IMR-90 (cell line): ENCODE results near the gene DNAH17. TPM values are rescaled to one million over a fixed set of nuclear protein-coding genes. Genes with fewer than 3 reads are reported as not detected.

Experiments
- ATAC-seq: fragments of 200-7000 bp; cut with Tn5 transposase; 2 replicates; pipeline ENCODE4 v1.9.1; 2020; ENCODE audit warnings: low read depth, mild to moderate bottlenecking, moderate library complexity
- BruUV-seq: library from RNA; stranded (reverse); fragments of 400-500 nt; replicated peaks from 2 replicates; lab custom pipeline; 2021; lab: Mats Ljungman, UMichigan
- CTCF ChIA-PET: fragments of 300-600 bp; formaldehyde crosslinking; extraction: SDS; loops from one replicate; lab custom pipeline; 2021; ENCODE audit warnings: antibody characterized with exemption; lab: Yijun Ruan, JAX
- POLR2A ChIA-PET: fragments of 300-600 bp; sonication (Branson Sonifier 250); formaldehyde crosslinking; loops from one replicate; lab custom pipeline; 2022; ENCODE audit warnings: antibody characterized with exemption; ENCODE audit not compliant: unreplicated experiment; lab: Charles Lee
- DNase-seq: peaks from one replicate; pipeline ENCODE4 v3.0.0; 2013
- H2AFZ ChIP-seq: replicated peaks from 2 replicates; pipeline ENCODE3; 2013; ENCODE audit warnings: low read length, mild to moderate bottlenecking; ENCODE audit not compliant: poor library complexity
- H2AK5ac ChIP-seq: 2 replicates; pipeline ENCODE4 v1.6.1; 2013; ENCODE audit warnings: low read depth, low read length, inconsistent platforms
- H2AK9ac ChIP-seq: replicated peaks from 2 replicates; pipeline ENCODE3; 2013; ENCODE audit warnings: mild to moderate bottlenecking, low read depth, low read length, moderate library complexity; ENCODE audit not compliant: poor library complexity
- H2BK120ac ChIP-seq: 2 replicates; pipeline ENCODE4 v1.6.1; 2013; ENCODE audit warnings: low read depth, low read length, inconsistent platforms
- H2BK15ac ChIP-seq: 3 replicates; pipeline ENCODE4 v1.6.1; 2013; ENCODE audit warnings: low read depth, low read length, inconsistent platforms
- H2BK20ac ChIP-seq: 2 replicates; pipeline ENCODE4 v1.6.1; 2013; ENCODE audit warnings: low read depth, mild to moderate bottlenecking, inconsistent platforms, low read length, moderate library complexity
- H2BK5ac ChIP-seq: 2 replicates; pipeline ENCODE4 v1.6.1; 2013; ENCODE audit warnings: mild to moderate bottlenecking, low read depth, low read length, inconsistent platforms; ENCODE audit not compliant: poor library complexity, severe bottlenecking
- H3K14ac ChIP-seq: replicated peaks from 2 replicates; pipeline ENCODE4 v1.6.1; 2013; ENCODE audit warnings: low read depth, low read length, inconsistent platforms
- H3K18ac ChIP-seq: 2 replicates; pipeline ENCODE4 v1.6.1; 2013; ENCODE audit warnings: low read depth, low read length, control low read depth
- H3K23ac ChIP-seq: 2 replicates; pipeline ENCODE4 v1.6.1; 2013; ENCODE audit warnings: low read depth, low read length, inconsistent platforms
- H3K27ac ChIP-seq: 2 replicates; pipeline ENCODE4 v1.5.1; 2013; ENCODE audit warnings: mild to moderate bottlenecking, control low read depth, low read length; ENCODE audit not compliant: insufficient read depth
- H3K27me3 ChIP-seq: 2 replicates; pipeline ENCODE4 v1.6.1; 2013; ENCODE audit warnings: low read length; ENCODE audit not compliant: control insufficient read depth, insufficient read depth
- H3K36me3 ChIP-seq: 2 replicates; pipeline ENCODE4 v1.6.1; 2013; ENCODE audit warnings: low read length, mixed read lengths; ENCODE audit not compliant: control insufficient read depth, insufficient read depth
- H3K4ac ChIP-seq: 2 replicates; pipeline ENCODE4 v1.6.1; 2013; ENCODE audit warnings: low read depth, low read length, inconsistent platforms
- H3K4me1 ChIP-seq: 2 replicates; pipeline ENCODE4 v1.6.1; 2013; ENCODE audit warnings: low read length, mixed read lengths; ENCODE audit not compliant: control insufficient read depth, insufficient read depth
- H3K4me2 ChIP-seq: 2 replicates; pipeline ENCODE4 v1.6.1; 2013; ENCODE audit warnings: low read depth, mild to moderate bottlenecking, control low read depth, low read length, moderate library complexity
- H3K4me3 ChIP-seq: 2 replicates; pipeline ENCODE4 v1.5.1; 2013; ENCODE audit warnings: low read depth, mild to moderate bottlenecking, control low read depth, low read length, moderate library complexity; ENCODE audit not compliant: insufficient read depth
- H3K56ac ChIP-seq: 2 replicates; pipeline ENCODE4 v1.6.1; 2013; ENCODE audit warnings: low read length, inconsistent platforms; ENCODE audit not compliant: insufficient read depth; ENCODE audit errors: extremely low read depth
- H3K79me1 ChIP-seq, 2 experiments: 2 replicates each; pipeline ENCODE4 v1.6.1; 2013; ENCODE audit warnings: low read length in 2 of 2, inconsistent platforms in 1 of 2, low read depth in 1 of 2
- H3K9ac ChIP-seq: 2 replicates; pipeline ENCODE4 v1.6.1; 2013; ENCODE audit warnings: low read depth, low read length, control low read depth
- H3K9me1 ChIP-seq: 2 replicates; pipeline ENCODE4 v1.6.1; 2013; ENCODE audit warnings: low read length, inconsistent platforms; ENCODE audit not compliant: insufficient read depth
- H3K9me3 ChIP-seq: 2 replicates; pipeline ENCODE4 v1.6.1; 2013; ENCODE audit warnings: low read length; ENCODE audit not compliant: control insufficient read depth, insufficient read depth
- H4K20me1 ChIP-seq: 2 replicates; pipeline ENCODE4 v1.6.1; 2013; ENCODE audit warnings: low read length, inconsistent platforms; ENCODE audit not compliant: insufficient read depth
- H4K5ac ChIP-seq: 2 replicates; pipeline ENCODE4 v1.6.1; 2013; ENCODE audit warnings: mild to moderate bottlenecking, low read depth, low read length, control low read depth
- H4K8ac ChIP-seq, 2 experiments: 2 replicates each; pipeline ENCODE4 v1.6.1; 2013; ENCODE audit warnings: low read depth in 2 of 2, low read length in 2 of 2, control low read depth in 1 of 2, inconsistent platforms in 1 of 2
- H4K91ac ChIP-seq: 2 replicates; pipeline ENCODE4 v1.6.1; 2013; ENCODE audit warnings: low read depth, low read length, inconsistent platforms; ENCODE audit not compliant: insufficient read depth
- BHLHE40 ChIP-seq: fragments of 150-350 bp; IDR thresholded peaks from 2 replicates; pipeline ENCODE4 v1.6.1; 2016; ENCODE audit warnings: mild to moderate bottlenecking, low read depth, low read length
- CHD1 ChIP-seq: IDR thresholded peaks from 2 replicates; pipeline ENCODE4 v1.6.1; 2012; ENCODE audit warnings: low read depth, low read length, improper control_type of control experiment
- CTCF ChIP-seq: conservative IDR thresholded peaks from 2 replicates; pipeline ENCODE4 v1.5.1; 2012; ENCODE audit warnings: mild to moderate bottlenecking, low read depth, low read length, improper control_type of control experiment
- ELK1 ChIP-seq: fragments of 150-350 bp; IDR thresholded peaks from 2 replicates; pipeline ENCODE4 v1.6.1; 2016; ENCODE audit warnings: low read depth, mild to moderate bottlenecking, low read length, moderate library complexity, borderline replicate concordance
- FOS ChIP-seq: fragments of 150-350 bp; IDR thresholded peaks from 2 replicates; pipeline ENCODE4 v1.6.1; 2016; ENCODE audit warnings: low read depth, low read length
- MAFK ChIP-seq: IDR thresholded peaks from 2 replicates; pipeline ENCODE4 v1.6.1; 2012; ENCODE audit warnings: low read depth, low read length, improper control_type of control experiment
- MAZ ChIP-seq: IDR thresholded peaks from 2 replicates; pipeline ENCODE4 v1.6.1; 2012; ENCODE audit warnings: low read depth, mild to moderate bottlenecking, low read length, improper control_type of control experiment, moderate library complexity, borderline replicate concordance
- MXI1 ChIP-seq: IDR thresholded peaks from 2 replicates; pipeline ENCODE4 v1.6.1; 2012; ENCODE audit warnings: low read depth, mild to moderate bottlenecking, low read length, moderate library complexity, borderline replicate concordance
- NFE2L2 ChIP-seq: fragments of 150-350 bp; IDR thresholded peaks from 2 replicates; pipeline ENCODE4 v1.6.1; 2016; ENCODE audit warnings: low read depth, mild to moderate bottlenecking, low read length
- RAD21 ChIP-seq: IDR thresholded peaks from 2 replicates; pipeline ENCODE4 v1.6.1; 2012; ENCODE audit warnings: low read length, improper control_type of control experiment
- RFX5 ChIP-seq: IDR thresholded peaks from 2 replicates; pipeline ENCODE4 v1.8.0; 2012; ENCODE audit warnings: low read depth, mild to moderate bottlenecking, low read length, moderate library complexity
- SMC3 ChIP-seq: fragments of 150-350 bp; IDR thresholded peaks from 2 replicates; pipeline ENCODE4 v1.6.1; 2016; ENCODE audit warnings: low read depth, mild to moderate bottlenecking, antibody characterized with exemption, low read length, moderate library complexity
- USF2 ChIP-seq: fragments of 150-350 bp; IDR thresholded peaks from 2 replicates; pipeline ENCODE4 v1.6.1; 2017; ENCODE audit warnings: mild to moderate bottlenecking, antibody characterized with exemption, low read length, low read depth
- WGBS, 2 experiments: methylation state at CpG; one replicate each; pipeline versions ENCODE4 v1.1.5 to v1.1.7; 2013; ENCODE audit warnings: missing lambda C conversion rate in 2 of 2; ENCODE audit not compliant: insufficient read length in 1 of 2; ENCODE audit errors: extremely low coverage in 2 of 2; 5-methylcytosine and 5-hydroxymethylcytosine counted together
- dilution Hi-C: fragments of 300-500 bp; cut with HindIII; formaldehyde crosslinking; loops from one replicate; pipeline ENCODE4 v1.14.3; 2018; ENCODE audit warnings: low sequenced_read_pairs; ENCODE audit not compliant: unreplicated experiment
- in situ Hi-C: fragments of 300-500 bp; cut with MboI; formaldehyde crosslinking; loops from 3 replicates; pipeline ENCODE4 v1.14.3; 2019; ENCODE audit warnings: low sequenced_read_pairs, inconsistent platforms, mixed read lengths
- intact Hi-C: fragments of 100-400 bp; cut with micrococcal nuclease; formaldehyde crosslinking; loops from 2 replicates; pipeline ENCODE4 v1.10.0; 2022
- polyA plus RNA-seq, 3 experiments: library from polyadenylated mRNA; depleted of rRNA; stranded (reverse); fragments of >200 nt; gene quantifications; 2 replicates each; pipeline ENCODE4 v1.2.3, GENCODE V29; 2012; ENCODE audit warnings: low replicate concordance in 1 of 3
- total RNA-seq: library from RNA; depleted of rRNA; stranded (reverse); fragments of >200 nt; gene quantifications from 2 replicates; pipeline ENCODE4 v1.2.3, GENCODE V29; 2012

DNAH17 gene
- total and polyA plus RNA-seq, 2 of the 4 experiments (the other 2 are of a cell fraction), result not detected

DNA sequence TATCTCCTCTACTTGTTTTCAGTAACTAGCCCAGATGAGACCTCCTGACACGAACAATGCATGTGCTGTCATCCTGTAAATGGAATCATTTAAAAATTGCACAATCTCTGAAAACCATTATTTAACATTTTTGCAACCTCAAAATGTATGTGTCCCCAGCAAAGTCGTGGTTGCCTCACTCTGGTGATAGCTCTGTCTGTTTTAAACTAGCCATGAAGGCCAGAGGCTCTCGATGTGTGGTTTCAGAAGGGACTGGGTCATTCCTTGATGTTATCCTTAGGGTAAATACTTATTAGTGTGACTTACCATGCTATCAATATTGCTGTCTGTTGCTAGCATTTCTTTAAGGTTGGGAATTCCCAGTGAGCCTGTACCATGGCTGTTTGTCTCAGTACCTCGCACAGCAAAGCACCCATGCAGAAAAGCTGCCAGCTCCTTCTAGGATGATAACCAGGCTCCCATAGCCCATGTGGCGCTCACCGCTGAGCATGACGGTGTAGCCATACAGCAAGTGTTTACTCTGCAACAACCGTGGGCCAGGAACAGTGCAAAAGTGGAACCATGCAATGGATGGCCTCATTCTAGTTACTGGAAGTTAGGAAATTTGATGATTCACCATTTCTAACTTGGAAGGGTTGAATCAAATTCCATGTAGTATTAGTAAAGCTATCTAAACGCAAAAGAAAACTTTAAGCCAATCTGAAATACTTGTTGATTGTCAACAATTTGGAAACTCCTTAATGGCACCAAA, 201.6 kb downstream of the DNAH17 start:
- peak overlapping the region; percentile 88 for H2AFZ ChIP-seq
- H3K23ac ChIP-seq, result peak overlapping the region; percentile 57; the same call in 1 of the 2 replicates
- H3K18ac ChIP-seq, result peak overlapping the region; percentile 90
- peak overlapping the region; percentile 96 for H2AK5ac ChIP-seq
- intact Hi-C loops, result no loop called here
- in situ Hi-C loops, result no loop called here
- H3K27ac ChIP-seq, result peak overlapping the region; percentile 99
- peak overlapping the region; percentile 96 for H2BK20ac ChIP-seq
- no peaks in the 10 kb centered on the region for H3K27me3 ChIP-seq
- H2BK120ac ChIP-seq, result peak overlapping the region; percentile 99
- no peak overlapping the region for H3K4me3 ChIP-seq
- ATAC-seq (peak; percentile 69), DNase-seq (peak; percentile 98)
- H4K91ac ChIP-seq, result peak overlapping the region; percentile 98
- no CpG with 5 or more reads among the region's 9 CpGs for WGBS, 2 experiments
- H3K56ac ChIP-seq, result peak overlapping the region; percentile 50
- no peaks in the 10 kb centered on the region for H3K36me3 ChIP-seq
- ChIA-PET CTCF (interaction anchor here (1.5 kb wide), 1 partner anchor 15 kb away, joined by 10 read pairs; no protein-coding TSS in a partner anchor), POLR2A (no interaction called here)
- peak overlapping the region; percentile 63 for H2AK9ac ChIP-seq
- peak overlapping the region; percentile 86 for H3K14ac ChIP-seq
- no TSS peak for BruUV-seq
- H4K5ac ChIP-seq, result peak overlapping the region; percentile 89
- peaks cover 12% of the 10 kb centered on the region for H3K9me1 ChIP-seq
- dilution Hi-C loops, result no loop called here
- peak overlapping the region; percentile 96; the same call in 2 of the 3 replicates for H2BK15ac ChIP-seq
- H3K79me1 ChIP-seq, result peaks cover 6 to 25% of the 10 kb centered on the region in 2 experiments; a peak in 3 of 4 replicates
- peak overlapping the region; percentile 98 for H3K4ac ChIP-seq
- peak overlapping the region; percentile 60 for H3K9ac ChIP-seq
- H3K4me1 ChIP-seq, result peaks cover 26% of the 10 kb centered on the region
- H3K9me3 ChIP-seq, result no peaks in the 10 kb centered on the region
- H3K4me2 ChIP-seq, result peak overlapping the region; percentile 50
- H2BK5ac ChIP-seq, result peak overlapping the region; percentile 99
- peaks cover 6% of the 10 kb centered on the region; the same call in 1 of the 2 replicates for H4K20me1 ChIP-seq
- H4K8ac ChIP-seq, result peak overlapping the region; percentile 65 to 95
- peak; percentile 5; the same call in 1 of the 2 replicates for TF ChIP-seq RAD21
- no peak for TF ChIP-seq RFX5
- TF ChIP-seq USF2, result peak; percentile 30; the same call in 1 of the 2 replicates
- TF ChIP-seq MXI1, result peak; percentile 68; the same call in 1 of the 2 replicates
- peak; percentile 88 for TF ChIP-seq FOS
- no peak for TF ChIP-seq ELK1
- TF ChIP-seq SMC3, result 0 out of 2 replicates have a peak, but pooled peaks have one; percentile 2
- TF ChIP-seq MAFK, result peak; percentile 85
- peak; percentile 49; the same call in 1 of the 2 replicates for TF ChIP-seq CHD1
- TF ChIP-seq CTCF, result no peak
- peak; percentile 49; the same call in 1 of the 2 replicates for TF ChIP-seq MAZ
- TF ChIP-seq NFE2L2, result peak; percentile 69
- TF ChIP-seq BHLHE40, result 0 out of 2 replicates have a peak, but pooled peaks have one; percentile 29
